Breast epithelium (tissue), 4 donors: ENCODE results near the gene TAPBPL. TPM values are rescaled to one million over a fixed set of nuclear protein-coding genes. Genes with fewer than 3 reads are reported as not detected.
"Not testable (repeated sequence)": the region's sequence is repeated elsewhere in the genome, so short reads cannot be mapped to it uniquely, and the experiment has no call there.

Experiments
- DNase-seq, 2 donors: peaks; one replicate each; pipeline ENCODE4 v3.0.0-alpha.2; 2019; ENCODE audit warnings: low spot score in 2 of 2
- H3K27ac ChIP-seq, 2 donors: fragments of 200-600 bp; sonication (generic) in 1 of 2; one replicate each; pipeline ENCODE4 v1.5.1; 2016 to 2019; ENCODE audit warnings: mild to moderate bottlenecking in 1 of 2
- H3K27me3 ChIP-seq, 2 donors: fragments of 200-600 bp; sonication (generic) in 1 of 2; one replicate each; pipeline versions ENCODE4 v1.5.1 to v1.6.0; 2017 to 2019; ENCODE audit warnings: control low read depth in 1 of 2, mild to moderate bottlenecking in 1 of 2
- H3K36me3 ChIP-seq: fragments of 200-600 bp; one replicate; pipeline ENCODE4 v1.5.1; 2019
- H3K4me1 ChIP-seq, 2 donors: fragments of 200-600 bp; sonication (generic); one replicate each; pipeline ENCODE4 v1.5.1; 2016 to 2019; ENCODE audit warnings: control low read depth in 1 of 2
- H3K4me3 ChIP-seq, 3 donors: fragments of 200-600 bp; sonication (generic); 1 replicate in 2 of 3; 2 replicates in 1 of 3; pipeline ENCODE4 v1.5.1; 2016 to 2019; ENCODE audit warnings: mild to moderate bottlenecking in 3 of 3, moderate library complexity in 2 of 3
- H3K9me3 ChIP-seq, 2 donors: fragments of 200-600 bp; sonication (generic) in 1 of 2; one replicate each; pipeline ENCODE4 v1.5.1; 2016 to 2019; ENCODE audit warnings: control low read depth in 1 of 2
- CTCF ChIP-seq, 3 donors: fragments of 450-650 bp; IDR thresholded peaks; one replicate each; pipeline ENCODE4 v1.5.1; 2016 to 2017; ENCODE audit warnings: antibody characterized with exemption in 3 of 3, mild to moderate bottlenecking in 3 of 3, moderate library complexity in 3 of 3
- POLR2A ChIP-seq: fragments of 450-650 bp; IDR thresholded peaks from one replicate; pipeline ENCODE4 v1.6.1; 2016; ENCODE audit warnings: antibody characterized with exemption, mild to moderate bottlenecking, moderate library complexity
- POLR2AphosphoS5 ChIP-seq, 3 donors: sonication (generic); formaldehyde crosslinking; IDR thresholded peaks; one replicate each; pipeline ENCODE4 v1.6.1; 2017; ENCODE audit warnings: antibody characterized with exemption in 3 of 3
- intact Hi-C: fragments of 100-400 bp; cut with DNase I; formaldehyde crosslinking; loops from one replicate; pipeline ENCODE4 v1.15.1; 2023; ENCODE audit warnings: low total_unique reads
- total RNA-seq, 3 donors: library from RNA; depleted of rRNA; stranded (reverse); fragments of >200 nt; gene quantifications; one replicate each; pipeline ENCODE4 v1.1.0, GENCODE V29; 2016

The TAPBPL gene
- total RNA-seq, 3 donors from 2014 or later = 16.5 to 24.6 (median 22.9) TPM

- Histone ChIP-seq H3K36me3 (no peaks in the 10 kb centered on the region), H3K4me1 (peaks cover 4 to 11% of the 10 kb centered on the region in 2 donors), H3K9me3 (no peaks in the 10 kb centered on the region), H3K27ac (peak within 1 kb of the TSS; percentile 94), H3K27me3 (no peaks in the 10 kb centered on the region), H3K4me3 (peak within 1 kb of the TSS; percentile 70 to 89 (median 76))
- TF ChIP-seq POLR2AphosphoS5 (IDR thresholded peaks at IDR 0.05) (peak in 1 of 3 donors; percentile 45), POLR2A (no peak), CTCF (IDR thresholded peaks at IDR 0.05) (peak in 2 of 3 donors; percentile 46 to 54)
- DNase-seq = peak; percentile 95
- intact Hi-C loops = no loop called here
Measured at GRCh38 chr12:6493497-6494257, 41.8 kb downstream of the TAPBPL start, which contains the start of gene NCAPD2. NCAPD2 (plus strand) TSS chr12:6494102; CDS start chr12:6495099, 997 bp downstream.

- Histone ChIP-seq H3K4me1 (peaks cover 4 to 11% of the 10 kb centered on the region in 2 donors), H3K36me3 (no peaks in the 10 kb centered on the region), H3K4me3 (peak overlapping the region; percentile 70 to 89 (median 76)), H3K27ac (peak overlapping the region in 1 of 2 donors; percentile 94), H3K27me3 (no peaks in the 10 kb centered on the region), H3K9me3 (no peaks in the 10 kb centered on the region)
- no peak for DNase-seq
- no peak for TF ChIP-seq POLR2AphosphoS5 (IDR thresholded peaks at IDR 0.05)
- TF ChIP-seq POLR2A = no peak
- TF ChIP-seq CTCF (IDR thresholded peaks at IDR 0.05) = no peak
- intact Hi-C loops = no loop called here
Measured at GRCh38 chr12:6494258-6494743, 42.5 kb downstream of the TAPBPL start.

- Histone ChIP-seq H3K27ac (no peak overlapping the region), H3K36me3 (no peaks in the 10 kb centered on the region), H3K9me3 (no peaks in the 10 kb centered on the region), H3K4me1 (peaks cover 4 to 11% of the 10 kb centered on the region in 2 donors), H3K27me3 (no peaks in the 10 kb centered on the region), H3K4me3 (peak overlapping the region in 2 of 3 donors; percentile 76 to 89)
- TF ChIP-seq POLR2AphosphoS5 (IDR thresholded peaks at IDR 0.05) (no peak), CTCF (IDR thresholded peaks at IDR 0.05) (no peak), POLR2A (no peak)
- intact Hi-C loops = no loop called here
- no peak for DNase-seq
Measured at GRCh38 chr12:6494968-6495367, 43.1 kb downstream of the TAPBPL start.

- H3K36me3 ChIP-seq, H3K27ac ChIP-seq, DNase-seq, intact Hi-C loops, H3K4me3 ChIP-seq, H3K9me3 ChIP-seq, H3K27me3 ChIP-seq: not testable (repeated sequence)
- H3K4me1 ChIP-seq = peaks cover 4 to 10% of the 10 kb centered on the region in 2 donors
Measured at GRCh38 chr12:6497291-6497690, 45.4 kb downstream of the TAPBPL start.

- TF ChIP-seq POLR2A = no peak
- TF ChIP-seq POLR2AphosphoS5 (IDR thresholded peaks at IDR 0.05) = no peak
- TF ChIP-seq CTCF (IDR thresholded peaks at IDR 0.05) = no peak
- Histone ChIP-seq H3K27ac (no peak overlapping the region), H3K36me3 (no peaks in the 10 kb centered on the region), H3K4me3 (no peak overlapping the region), H3K9me3 (no peaks in the 10 kb centered on the region), H3K27me3 (no peaks in the 10 kb centered on the region), H3K4me1 (no peaks in the 10 kb centered on the region)
- intact Hi-C loops = no loop called here
- no peak for DNase-seq
Measured at GRCh38 chr12:6500466-6500865, 48.6 kb downstream of the TAPBPL start.
